Parathyroid adenoma (tissue), 2 donors: ENCODE measurements around the gene TGFBI.

ENCODE experiments used
- H2AFZ ChIP-seq: fragments of 300-600 bp; sonication (generic); one replicate; pipeline ENCODE4 v1.7.0; 2017; ENCODE audit warnings: antibody characterized with exemption, mild to moderate bottlenecking
- H3K27ac ChIP-seq: fragments of 300-600 bp; sonication (generic); one replicate; pipeline ENCODE4 v1.7.0; 2017
- H3K27me3 ChIP-seq: fragments of 300-600 bp; sonication (generic); one replicate; pipeline ENCODE4 v1.7.0; 2017; ENCODE audit warnings: low read length; ENCODE audit not compliant: control insufficient read depth, insufficient read depth
- H3K36me3 ChIP-seq: fragments of 300-600 bp; sonication (generic); one replicate; pipeline ENCODE4 v1.7.0; 2017; ENCODE audit warnings: low read length; ENCODE audit not compliant: control insufficient read depth, insufficient read depth
- H3K4me1 ChIP-seq: fragments of 300-600 bp; sonication (generic); one replicate; pipeline ENCODE4 v1.7.0; 2017; ENCODE audit warnings: control low read depth
- H3K4me2 ChIP-seq: fragments of 300-600 bp; sonication (generic); one replicate; pipeline ENCODE4 v1.7.0; 2017; ENCODE audit warnings: low read length
- H3K4me3 ChIP-seq: fragments of 300-600 bp; sonication (generic); one replicate; pipeline ENCODE4 v1.7.0; 2017; ENCODE audit warnings: low read depth, low read length
- H3K79me2 ChIP-seq: fragments of 300-600 bp; sonication (generic); one replicate; pipeline ENCODE4 v1.7.0; 2017; ENCODE audit warnings: control low read depth
- H3K9ac ChIP-seq: fragments of 300-600 bp; sonication (generic); one replicate; pipeline ENCODE4 v1.7.0; 2017; ENCODE audit warnings: mild to moderate bottlenecking
- H3K9me3 ChIP-seq: fragments of 300-600 bp; sonication (generic); one replicate; pipeline ENCODE4 v1.7.0; 2017; ENCODE audit warnings: low read length; ENCODE audit not compliant: control insufficient read depth
- CTCF ChIP-seq: fragments of 300-600 bp; sonication (generic); IDR thresholded peaks from one replicate; pipeline ENCODE4 v1.7.0; 2017; ENCODE audit warnings: antibody characterized with exemption, mild to moderate bottlenecking
- donor health status: primary hyperparathyroidism.

The TGFBI gene

GRCh38 chr5:135990528-135991255 lies 38.1 kb upstream of the TGFBI start:
- Histone ChIP-seq H3K9ac (no peak overlapping the region), H3K4me3 (no peak overlapping the region), H3K36me3 (no peaks in the 10 kb centered on the region), H3K27ac (no peak overlapping the region), H3K4me2 (no peak overlapping the region), H3K79me2 (no peaks in the 10 kb centered on the region), H2AFZ (no peak overlapping the region), H3K4me1 (no peaks in the 10 kb centered on the region), H3K27me3 (no peaks in the 10 kb centered on the region), H3K9me3 (no peaks in the 10 kb centered on the region)
- TF ChIP-seq CTCF, result no peak

- no peaks in the 10 kb centered on the region for H3K79me2 ChIP-seq
- H3K9ac ChIP-seq, result no peak overlapping the region
- H2AFZ ChIP-seq, result no peak overlapping the region
- H3K4me3 ChIP-seq, result no peak overlapping the region
- no peaks in the 10 kb centered on the region for H3K36me3 ChIP-seq
- H3K9me3 ChIP-seq, result no peaks in the 10 kb centered on the region
- H3K4me1 ChIP-seq, result no peaks in the 10 kb centered on the region
- TF ChIP-seq CTCF, result no peak
- H3K4me2 ChIP-seq, result no peak overlapping the region
- H3K27me3 ChIP-seq, result no peaks in the 10 kb centered on the region
- H3K27ac ChIP-seq, result no peak overlapping the region
These were observed 37.4 kb upstream of the TGFBI start for GRCh38 chr5:135991429-135991828.

- no peaks in the 10 kb centered on the region for H3K79me2 ChIP-seq
- TF ChIP-seq CTCF, result no peak
- no peaks in the 10 kb centered on the region for H3K27me3 ChIP-seq
- H3K9me3 ChIP-seq, result no peaks in the 10 kb centered on the region
- H3K4me2 ChIP-seq, result no peak overlapping the region
- no peaks in the 10 kb centered on the region for H3K36me3 ChIP-seq
- no peak overlapping the region for H3K4me3 ChIP-seq
- no peak overlapping the region for H3K9ac ChIP-seq
- no peaks in the 10 kb centered on the region for H3K4me1 ChIP-seq
- H3K27ac ChIP-seq, result no peak overlapping the region
- no peak overlapping the region for H2AFZ ChIP-seq
These were observed 35.4 kb upstream of the TGFBI start for GRCh38 chr5:135993335-135993879.

GRCh38 chr5:135993880-135994636 lies 34.7 kb upstream of the TGFBI start:
- H3K36me3 ChIP-seq, result no peaks in the 10 kb centered on the region
- no peak overlapping the region for H3K4me2 ChIP-seq
- H3K9me3 ChIP-seq, result no peaks in the 10 kb centered on the region
- no peak overlapping the region for H3K4me3 ChIP-seq
- H3K9ac ChIP-seq, result no peak overlapping the region
- no peaks in the 10 kb centered on the region for H3K4me1 ChIP-seq
- H3K27ac ChIP-seq, result no peak overlapping the region
- H2AFZ ChIP-seq, result no peak overlapping the region
- no peak for TF ChIP-seq CTCF
- no peaks in the 10 kb centered on the region for H3K27me3 ChIP-seq
- no peaks in the 10 kb centered on the region for H3K79me2 ChIP-seq
